GM12801 (cell line): ENCODE data around the gene RXFP2.

Experiments
- CTCF ChIP-seq: IDR thresholded peaks from one replicate; pipeline ENCODE4 v1.5.1; 2011; ENCODE audit warnings: control low read depth; ENCODE audit not compliant: insufficient read length; ENCODE audit errors: extremely low read depth

The RXFP2 gene

GRCh38 chr13:31722673-31723072 is 16.7 kb upstream of the RXFP2 start:
- no peak for TF ChIP-seq CTCF

DNA sequence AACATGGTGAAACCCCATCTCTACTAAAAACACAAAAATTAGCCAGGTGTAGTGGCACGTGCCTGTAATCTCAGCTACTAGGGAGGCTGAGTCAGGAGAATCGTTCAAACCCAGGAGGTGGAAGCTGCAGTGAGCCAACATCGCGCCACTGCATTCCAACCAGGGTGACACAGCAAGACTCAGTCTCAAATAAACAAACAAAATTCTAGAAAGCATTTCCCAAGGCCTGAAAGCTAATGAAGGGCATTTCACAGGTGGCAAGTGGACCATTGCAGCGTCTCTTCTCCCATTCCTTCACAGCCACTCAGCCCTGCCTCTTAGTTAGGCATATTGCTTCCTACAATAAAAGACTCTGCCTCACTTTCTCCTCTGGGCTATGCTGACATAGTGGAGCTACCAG is 13.5 kb upstream of the RXFP2 start:
- TF ChIP-seq CTCF: no peak

- no peak for TF ChIP-seq CTCF
Observed at GRCh38 chr13:31731921-31732320, 7.4 kb upstream of the RXFP2 start.

DNA sequence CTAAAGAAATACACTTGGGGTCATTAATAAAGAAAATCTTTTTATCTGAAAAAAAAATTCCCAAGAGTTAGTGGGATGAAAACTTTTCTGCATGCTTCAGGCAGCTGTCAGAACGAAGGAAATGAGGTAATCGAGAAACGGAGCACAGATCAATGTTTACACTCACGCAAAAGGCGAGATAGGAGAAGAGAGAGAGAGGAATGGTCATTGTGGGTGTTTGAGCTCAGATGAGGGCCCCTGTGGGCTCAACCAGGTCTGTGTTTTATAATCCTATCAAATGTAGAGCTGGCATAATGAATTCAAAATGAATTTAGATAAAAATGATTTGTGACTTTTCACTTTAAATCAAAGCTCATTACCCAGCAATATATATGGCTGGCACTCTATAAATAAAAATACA is 6.3 kb upstream of the RXFP2 start:
- no peak for TF ChIP-seq CTCF

DNA sequence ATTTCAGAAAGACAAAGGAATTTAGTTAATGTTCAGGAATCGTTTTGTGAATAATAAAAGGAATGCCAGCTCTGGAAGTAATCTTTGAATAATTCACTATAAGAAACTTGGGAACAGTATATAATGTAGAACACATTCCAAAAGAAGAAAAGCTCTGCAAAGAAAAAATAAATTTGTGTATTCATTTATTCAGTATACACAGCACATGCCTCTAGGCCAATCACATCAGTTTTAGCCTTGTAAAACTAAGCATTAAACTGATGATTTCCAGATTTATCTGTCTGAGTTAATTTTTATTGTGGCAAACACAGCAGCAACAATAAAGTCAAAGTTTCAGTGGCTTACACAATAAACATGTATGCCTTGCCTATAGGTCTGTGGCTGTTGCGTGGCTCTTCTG is 5.7 kb upstream of the RXFP2 start:
- TF ChIP-seq CTCF: no peak

DNA sequence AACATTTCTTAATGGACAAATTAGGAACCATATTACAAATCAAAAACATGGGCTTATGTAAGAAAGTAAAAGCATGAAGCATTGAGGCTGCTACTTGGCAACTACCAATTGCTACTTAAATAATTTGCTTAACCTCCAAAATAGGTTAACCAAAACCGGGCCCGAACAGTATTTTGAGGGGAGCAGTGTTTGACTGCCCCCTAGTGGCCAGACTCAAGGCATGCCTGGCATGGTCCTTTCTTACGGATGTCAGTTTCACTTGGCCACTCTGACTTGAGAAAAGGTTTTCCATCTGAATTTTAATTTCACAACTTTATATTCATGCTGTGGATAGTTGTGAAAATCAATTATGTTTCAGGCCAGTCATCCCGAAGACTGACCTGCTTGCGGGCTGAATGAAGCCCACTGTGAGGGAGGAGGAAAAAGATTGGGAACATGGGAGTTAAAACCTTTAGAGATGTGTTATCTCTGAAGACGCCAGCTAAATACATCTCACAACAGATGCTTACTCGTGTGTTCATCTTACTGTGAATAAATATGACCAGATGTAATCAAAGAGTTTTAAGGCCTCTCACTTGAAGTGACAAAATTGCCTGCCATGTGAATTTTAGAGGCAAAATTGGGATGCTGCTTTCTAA is 2.9 kb downstream of the RXFP2 start:
- TF ChIP-seq CTCF: no peak

DNA sequence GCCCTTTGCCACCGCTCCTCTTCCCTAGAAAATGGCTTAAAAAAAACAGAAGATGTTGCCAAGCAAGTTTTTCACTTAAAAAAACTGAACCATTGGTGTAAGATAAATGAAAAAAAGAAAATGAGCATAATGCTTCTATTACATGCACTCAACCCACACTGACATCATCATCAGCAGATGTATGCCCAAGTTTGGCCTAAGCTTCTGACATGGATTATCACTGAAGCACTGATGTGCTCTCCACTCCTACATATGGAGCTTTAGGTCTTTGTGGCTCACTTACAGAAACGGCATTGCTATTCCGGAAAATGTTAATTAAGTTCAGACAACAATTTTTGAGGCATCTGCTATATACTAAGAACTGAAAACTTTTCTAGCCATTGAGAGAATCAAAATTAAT is 8.0 kb downstream of the RXFP2 start:
- no peak for TF ChIP-seq CTCF
